Measurements from ENCODE around the gene ARPC1B. TPM values are rescaled to one million over a fixed set of nuclear protein-coding genes. Genes with fewer than 3 reads are reported as not detected.

ARPC1B gene
- total and polyA plus RNA-seq, 9 of the 15 experiments (the other 6 are each of a cell fraction or from before 2014, with no cell fraction given) = 6.7 to 357 (median 211) TPM

DNA sequence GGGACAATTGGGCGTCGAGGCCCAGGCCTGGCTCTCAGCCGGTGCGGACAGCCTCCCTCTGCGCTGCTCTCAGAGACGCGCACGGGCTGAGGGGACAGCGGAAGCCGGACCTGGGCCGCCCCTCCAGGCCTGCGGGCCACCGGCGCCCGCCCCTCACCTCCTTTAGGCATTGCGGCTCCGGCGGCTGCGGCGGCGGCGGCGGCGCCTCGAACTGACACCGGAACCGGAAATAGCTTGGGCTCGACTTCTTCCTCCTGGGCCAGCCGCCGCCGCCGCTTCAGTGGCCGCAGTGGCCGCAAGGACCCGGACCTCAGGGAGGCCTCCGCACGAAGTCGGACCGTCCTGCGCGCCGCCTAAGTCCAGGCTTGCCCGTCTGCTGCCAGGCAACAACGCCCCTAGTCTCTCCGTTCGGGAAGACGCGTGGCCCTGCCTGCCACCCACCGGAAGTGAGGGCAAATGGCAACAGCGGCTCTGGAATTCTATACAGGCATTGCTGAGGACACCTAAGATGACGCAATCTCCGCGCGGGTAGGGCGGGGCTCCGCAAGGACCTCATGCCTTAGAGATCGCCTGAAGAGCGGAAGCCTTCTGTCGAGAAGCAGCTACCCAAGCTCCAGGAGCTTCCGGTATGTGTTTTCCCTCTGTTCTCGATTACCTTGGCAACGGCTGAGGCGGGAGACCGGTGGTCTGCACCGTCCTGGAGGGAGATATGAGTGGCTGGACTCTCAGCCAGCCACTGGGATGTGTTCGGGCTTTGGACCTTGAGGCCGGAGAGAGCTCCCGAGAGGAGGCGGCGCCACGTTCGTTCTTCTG is 34.1 kb downstream of the ARPC1B start, which contains the start of the genes BUD31 and PDAP1 (continued):
- TF ChIP-seq BRD4 (IDR thresholded peaks at IDR 0.05) (no peak), ARID1B (IDR thresholded peaks at IDR 0.05) (peak; percentile 42; the same call in 1 of the 2 replicates), KLF16 (IDR thresholded peaks at IDR 0.05) (no peak), ZBTB8A (IDR thresholded peaks at IDR 0.05; ENCODE audit: partially characterized antibody) (no peak), TAL1 (IDR thresholded peaks at IDR 0.05) (peak; percentile 53; the same call in 1 of the 2 replicates), TFAP4 (CRISPR knock-in tag; IDR thresholded peaks at IDR 0.05; ENCODE audit: borderline replicate concordance) (peak; percentile 89), ZNF239 (CRISPR knock-in tag; IDR thresholded peaks at IDR 0.05) (peak; percentile 35; the same call in 1 of the 2 replicates), ZC3H11A (IDR thresholded peaks at IDR 0.05; ENCODE audit: low read depth, low read length) (no peak), TRIM25 (IDR thresholded peaks at IDR 0.05; ENCODE audit: borderline replicate concordance) (no peak), SOX6 (IDR thresholded peaks at IDR 0.05) (peak; percentile 73; the same call in 1 of the 2 replicates), TBP (optimal IDR thresholded peaks at IDR 0.05; ENCODE audit: low read depth, low read length) (peak; percentile 81), ZSCAN32 (CRISPR knock-in tag; IDR thresholded peaks at IDR 0.05) (peak; percentile 100), CHD2 (IDR thresholded peaks at IDR 0.05; ENCODE audit: low read depth, low read length) (peak; percentile 32), NBN (IDR thresholded peaks at IDR 0.05; ENCODE audit: low read depth) (peak; percentile 42; the same call in 1 of the 2 replicates), POLR2AphosphoS5 (IDR thresholded peaks at IDR 0.05; ENCODE audit: control insufficient read depth, insufficient read depth, low read depth, low read length) (peak; percentile 86; the same call in 1 of the 2 replicates), ZNF316 (IDR thresholded peaks at IDR 0.05) (no peak), ZNF778 (CRISPR knock-in tag; IDR thresholded peaks at IDR 0.05) (no peak), STAG1 (CRISPR knock-in tag; IDR thresholded peaks at IDR 0.05; ENCODE audit: borderline replicate concordance) (no peak), KHSRP (IDR thresholded peaks at IDR 0.05) (no peak), FIP1L1 (IDR thresholded peaks at IDR 0.05; ENCODE audit: low read depth, low read length, poor library complexity, severe bottlenecking) (peak; percentile 92), RFX7 (CRISPR knock-in tag; IDR thresholded peaks at IDR 0.05) (no peak), JUNB (CRISPR knock-in tag; conservative IDR thresholded peaks at IDR 0.05) (peak; percentile 95)
- TF ChIP-seq, protein P1, sequence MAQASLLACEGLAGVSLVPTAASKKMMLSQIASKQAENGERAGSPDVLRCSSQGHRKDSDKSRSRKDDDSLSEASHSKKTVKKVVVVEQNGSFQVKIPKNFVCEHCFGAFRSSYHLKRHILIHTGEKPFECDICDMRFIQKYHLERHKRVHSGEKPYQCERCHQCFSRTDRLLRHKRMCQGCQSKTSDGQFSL (CRISPR knock-in tag; IDR thresholded peaks at IDR 0.05) = no peak
- TF ChIP-seq, protein P1 (tag; IDR thresholded peaks at IDR 0.05) = no peak
- TF ChIP-seq, protein P2, sequence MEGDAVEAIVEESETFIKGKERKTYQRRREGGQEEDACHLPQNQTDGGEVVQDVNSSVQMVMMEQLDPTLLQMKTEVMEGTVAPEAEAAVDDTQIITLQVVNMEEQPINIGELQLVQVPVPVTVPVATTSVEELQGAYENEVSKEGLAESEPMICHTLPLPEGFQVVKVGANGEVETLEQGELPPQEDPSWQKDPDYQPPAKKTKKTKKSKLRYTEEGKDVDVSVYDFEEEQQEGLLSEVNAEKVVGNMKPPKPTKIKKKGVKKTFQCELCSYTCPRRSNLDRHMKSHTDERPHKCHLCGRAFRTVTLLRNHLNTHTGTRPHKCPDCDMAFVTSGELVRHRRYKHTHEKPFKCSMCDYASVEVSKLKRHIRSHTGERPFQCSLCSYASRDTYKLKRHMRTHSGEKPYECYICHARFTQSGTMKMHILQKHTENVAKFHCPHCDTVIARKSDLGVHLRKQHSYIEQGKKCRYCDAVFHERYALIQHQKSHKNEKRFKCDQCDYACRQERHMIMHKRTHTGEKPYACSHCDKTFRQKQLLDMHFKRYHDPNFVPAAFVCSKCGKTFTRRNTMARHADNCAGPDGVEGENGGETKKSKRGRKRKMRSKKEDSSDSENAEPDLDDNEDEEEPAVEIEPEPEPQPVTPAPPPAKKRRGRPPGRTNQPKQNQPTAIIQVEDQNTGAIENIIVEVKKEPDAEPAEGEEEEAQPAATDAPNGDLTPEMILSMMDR (IDR thresholded peaks at IDR 0.05 in 2 of 3, conservative IDR thresholded peaks at IDR 0.05 in 1 of 3; ENCODE audit: insufficient read depth in 2 of 3, low read depth in 1 of 3, low read length in 3 of 3) = peak in 1 of 3 experiments; percentile 18; a peak in 1 of 6 replicates

Measured in K562 (cell line).